Trophoblast cell (in vitro differentiated cells and primary cell): Measurements from ENCODE around the gene PDIA6.
"Not testable (repeated sequence)": the region's sequence is repeated elsewhere in the genome, so short reads cannot be mapped to it uniquely, and the experiment has no call there.

Experiments
- DNase-seq, 2 donors: peaks; one replicate each; pipeline ENCODE4 v3.0.0-alpha.2; 2016
- H2AFZ ChIP-seq: 2 replicates; pipeline ENCODE4 v1.6.1; 2013; ENCODE audit warnings: low read length, moderate library complexity, mild to moderate bottlenecking; ENCODE audit not compliant: insufficient read depth, poor library complexity
- H2AK5ac ChIP-seq: 2 replicates; pipeline ENCODE4 v1.6.1; 2013; ENCODE audit warnings: mild to moderate bottlenecking, low read length
- H2BK120ac ChIP-seq: 2 replicates; pipeline ENCODE4 v1.6.1; 2013; ENCODE audit warnings: low read length, mild to moderate bottlenecking, moderate library complexity; ENCODE audit not compliant: insufficient read depth, poor library complexity
- H2BK12ac ChIP-seq: 2 replicates; pipeline ENCODE4 v1.6.1; 2013; ENCODE audit warnings: mild to moderate bottlenecking, low read length, moderate library complexity
- H2BK5ac ChIP-seq: 2 replicates; pipeline ENCODE4 v1.6.1; 2013; ENCODE audit warnings: low read length, low read depth, moderate library complexity, mild to moderate bottlenecking; ENCODE audit not compliant: poor library complexity
- H3K14ac ChIP-seq: 2 replicates; pipeline ENCODE4 v1.6.1; 2013; ENCODE audit warnings: mild to moderate bottlenecking, low read length
- H3K18ac ChIP-seq: 2 replicates; pipeline ENCODE4 v1.6.1; 2013; ENCODE audit warnings: mild to moderate bottlenecking, low read length
- H3K23ac ChIP-seq: 2 replicates; pipeline ENCODE4 v1.6.1; 2013; ENCODE audit warnings: low read length
- H3K27ac ChIP-seq: 2 replicates; pipeline ENCODE4 v1.5.1; 2013; ENCODE audit warnings: low read depth, mild to moderate bottlenecking, inconsistent platforms, low read length, moderate library complexity
- H3K27me3 ChIP-seq: 2 replicates; pipeline ENCODE4 v1.6.1; 2013; ENCODE audit warnings: inconsistent platforms, mild to moderate bottlenecking, low read length, moderate library complexity; ENCODE audit not compliant: insufficient read depth
- H3K36me3 ChIP-seq, 2 experiments: 1 replicate in 1 of 2; 2 replicates in 1 of 2; pipeline ENCODE4 v1.6.1; 2013; ENCODE audit warnings: low read length in 2 of 2, mild to moderate bottlenecking in 2 of 2, moderate library complexity in 1 of 2; ENCODE audit not compliant: insufficient read depth in 2 of 2, control insufficient read depth in 1 of 2
- H3K4ac ChIP-seq: 2 replicates; pipeline ENCODE4 v1.6.1; 2013; ENCODE audit warnings: low read depth, mild to moderate bottlenecking, low read length, moderate library complexity
- H3K4me1 ChIP-seq, 2 experiments: 1 replicate in 1 of 2; 2 replicates in 1 of 2; pipeline ENCODE4 v1.6.1; 2013; ENCODE audit warnings: low read length in 2 of 2, mild to moderate bottlenecking in 2 of 2, moderate library complexity in 1 of 2; ENCODE audit not compliant: insufficient read depth in 2 of 2, control insufficient read depth in 1 of 2
- H3K4me2 ChIP-seq: 2 replicates; pipeline ENCODE4 v1.6.1; 2013; ENCODE audit warnings: inconsistent platforms, mild to moderate bottlenecking, low read length, moderate library complexity
- H3K4me3 ChIP-seq: 2 replicates; pipeline ENCODE4 v1.5.1; 2013; ENCODE audit warnings: mild to moderate bottlenecking, low read depth, low read length, inconsistent platforms
- H3K79me1 ChIP-seq: one replicate; pipeline ENCODE4 v1.6.1; 2013; ENCODE audit warnings: low read length
- H3K79me2 ChIP-seq: 2 replicates; pipeline ENCODE4 v1.6.1; 2013; ENCODE audit warnings: low read length, mild to moderate bottlenecking; ENCODE audit not compliant: control insufficient read depth, insufficient read depth, poor library complexity
- H3K9ac ChIP-seq: 2 replicates; pipeline ENCODE4 v1.6.1; 2013; ENCODE audit warnings: mild to moderate bottlenecking, low read length
- H3K9me3 ChIP-seq: 2 replicates; pipeline ENCODE4 v1.6.1; 2013; ENCODE audit warnings: low read depth, mild to moderate bottlenecking, control low read depth, inconsistent platforms, low read length; ENCODE audit not compliant: insufficient read depth
- H4K12ac ChIP-seq: 2 replicates; pipeline ENCODE4 v1.6.1; 2013; ENCODE audit warnings: low read depth, mild to moderate bottlenecking, low read length, moderate library complexity
- H4K8ac ChIP-seq: 2 replicates; pipeline ENCODE4 v1.6.1; 2013; ENCODE audit warnings: low read depth, mild to moderate bottlenecking, low read length, moderate library complexity
- H4K91ac ChIP-seq: one replicate; pipeline ENCODE4 v1.6.1; 2013; ENCODE audit warnings: low read depth, mild to moderate bottlenecking, low read length, moderate library complexity
- WGBS: extraction: QIAGEN DNeasy Blood & Tissue Kit; methylation state at CpG from one replicate; pipeline ENCODE4 v1.1.7; 2013; ENCODE audit warnings: missing lambda C conversion rate; ENCODE audit not compliant: insufficient read length, insufficient coverage; ENCODE audit errors: extremely low coverage; 5-methylcytosine and 5-hydroxymethylcytosine counted together

Gene PDIA6

GRCh38 chr2:10783421-10783820 is 29.2 kb downstream of the PDIA6 start:
- no CpG with 5 or more reads among the region's 4 CpGs for WGBS
- no peak overlapping the region for H4K8ac ChIP-seq
- H2AFZ ChIP-seq, result no peak overlapping the region
- no peaks in the 10 kb centered on the region for H3K4me1 ChIP-seq
- no peak overlapping the region for H2BK120ac ChIP-seq
- no peak overlapping the region for H2BK12ac ChIP-seq
- H2AK5ac ChIP-seq, result no peak overlapping the region
- H3K4me3 ChIP-seq, result no peak overlapping the region
- no peak overlapping the region for H3K4me2 ChIP-seq
- no peak overlapping the region for H3K27ac ChIP-seq
- no peak overlapping the region for H4K91ac ChIP-seq
- no peak overlapping the region for H3K14ac ChIP-seq
- H3K23ac ChIP-seq, result no peak overlapping the region
- H3K36me3 ChIP-seq, result peaks cover 52 to 70% of the 10 kb centered on the region in 2 experiments
- H3K9ac ChIP-seq, result no peak overlapping the region
- DNase-seq, result no peak
- H3K27me3 ChIP-seq, result no peaks in the 10 kb centered on the region
- no peak overlapping the region for H3K18ac ChIP-seq
- H4K12ac ChIP-seq, result no peak overlapping the region
- H3K4ac ChIP-seq, result no peak overlapping the region
- no peaks in the 10 kb centered on the region for H3K9me3 ChIP-seq
- no peaks in the 10 kb centered on the region for H3K79me2 ChIP-seq
- no peak overlapping the region for H2BK5ac ChIP-seq
- H3K79me1 ChIP-seq, result no peaks in the 10 kb centered on the region

- no peak overlapping the region for H4K8ac ChIP-seq
- no peak overlapping the region for H3K23ac ChIP-seq
- H3K79me2 ChIP-seq, result no peaks in the 10 kb centered on the region
- WGBS, result no CpG with 5 or more reads among the region's 8 CpGs
- H3K4ac ChIP-seq, result no peak overlapping the region
- H2BK5ac ChIP-seq, result no peak overlapping the region
- H3K9ac ChIP-seq, result no peak overlapping the region
- no peaks in the 10 kb centered on the region for H3K4me1 ChIP-seq
- H3K36me3 ChIP-seq, result peaks cover 56 to 68% of the 10 kb centered on the region in 2 experiments
- no peak overlapping the region for H2BK12ac ChIP-seq
- no peak overlapping the region for H4K91ac ChIP-seq
- no peaks in the 10 kb centered on the region for H3K27me3 ChIP-seq
- no peak overlapping the region for H3K18ac ChIP-seq
- no peak overlapping the region for H2BK120ac ChIP-seq
- no peak overlapping the region for H2AK5ac ChIP-seq
- H3K4me2 ChIP-seq, result no peak overlapping the region
- DNase-seq, result peak; percentile 74 to 90
- H3K79me1 ChIP-seq, result no peaks in the 10 kb centered on the region
- H3K9me3 ChIP-seq, result no peaks in the 10 kb centered on the region
- H4K12ac ChIP-seq, result no peak overlapping the region
- H3K14ac ChIP-seq, result no peak overlapping the region
- no peak overlapping the region for H3K27ac ChIP-seq
- H3K4me3 ChIP-seq, result no peak overlapping the region
- H2AFZ ChIP-seq, result no peak overlapping the region
Observed at GRCh38 chr2:10781746-10782145, 30.8 kb downstream of the PDIA6 start.

GRCh38 chr2:10780821-10781220 is 31.8 kb downstream of the PDIA6 start:
- not testable (repeated sequence) for H4K8ac ChIP-seq, DNase-seq, H3K23ac ChIP-seq, H2BK120ac ChIP-seq, H3K4me3 ChIP-seq, H3K4me2 ChIP-seq, H3K4me1 ChIP-seq, H3K14ac ChIP-seq, H2AFZ ChIP-seq, H2BK5ac ChIP-seq, H2AK5ac ChIP-seq, H3K18ac ChIP-seq, H3K9ac ChIP-seq, H3K79me1 ChIP-seq, H3K79me2 ChIP-seq, H4K91ac ChIP-seq, H3K9me3 ChIP-seq, H2BK12ac ChIP-seq, H4K12ac ChIP-seq, H3K4ac ChIP-seq, H3K27ac ChIP-seq, H3K27me3 ChIP-seq
- WGBS, result no CpG with 5 or more reads among the region's 11 CpGs
- peaks cover 58 to 67% of the 10 kb centered on the region in 2 experiments for H3K36me3 ChIP-seq

GRCh38 chr2:10780491-10780820 is 32.1 kb downstream of the PDIA6 start:
- H3K4me3 ChIP-seq, result no peak overlapping the region
- H3K36me3 ChIP-seq, result peaks cover 56 to 68% of the 10 kb centered on the region in 2 experiments
- H3K18ac ChIP-seq, result no peak overlapping the region
- H4K8ac ChIP-seq, result no peak overlapping the region
- H3K27me3 ChIP-seq, result no peaks in the 10 kb centered on the region
- H2AFZ ChIP-seq, result no peak overlapping the region
- no peaks in the 10 kb centered on the region for H3K79me2 ChIP-seq
- H2AK5ac ChIP-seq, result no peak overlapping the region
- no peak overlapping the region for H2BK12ac ChIP-seq
- H3K27ac ChIP-seq, result no peak overlapping the region
- DNase-seq, result no peak
- H2BK120ac ChIP-seq, result no peak overlapping the region
- H3K23ac ChIP-seq, result no peak overlapping the region
- no peaks in the 10 kb centered on the region for H3K9me3 ChIP-seq
- H3K4me1 ChIP-seq, result peaks cover under 1 to 3% of the 10 kb centered on the region in 2 experiments
- H4K91ac ChIP-seq, result no peak overlapping the region
- H3K4ac ChIP-seq, result no peak overlapping the region
- H3K4me2 ChIP-seq, result no peak overlapping the region
- WGBS, result no CpG with 5 or more reads among the region's 11 CpGs
- H3K14ac ChIP-seq, result no peak overlapping the region
- no peak overlapping the region for H3K9ac ChIP-seq
- H3K79me1 ChIP-seq, result peaks cover 3% of the 10 kb centered on the region
- no peak overlapping the region for H4K12ac ChIP-seq
- no peak overlapping the region for H2BK5ac ChIP-seq
